HUES64 (cell line): ENCODE results near the gene RAB43.
"Not testable (repeated sequence)": the region's sequence is repeated elsewhere in the genome, so short reads cannot be mapped to it uniquely, and the experiment has no call there.

Experiments
- H3K27ac ChIP-seq: 2 replicates; pipeline ENCODE4 v1.7.0; 2013; ENCODE audit warnings: low read depth, low read length, inconsistent platforms
- H3K27me3 ChIP-seq: 2 replicates; pipeline ENCODE4 v1.6.1; 2013; ENCODE audit warnings: mild to moderate bottlenecking, low read length; ENCODE audit not compliant: insufficient read depth
- H3K36me3 ChIP-seq: 2 replicates; pipeline ENCODE4 v1.6.1; 2013; ENCODE audit warnings: mild to moderate bottlenecking, low read length; ENCODE audit not compliant: insufficient read depth
- H3K4me1 ChIP-seq: 2 replicates; pipeline ENCODE4 v1.6.1; 2013; ENCODE audit warnings: mild to moderate bottlenecking, low read length, moderate library complexity; ENCODE audit not compliant: insufficient read depth
- H3K4me3 ChIP-seq: 2 replicates; pipeline ENCODE4 v1.5.1; 2013; ENCODE audit warnings: mild to moderate bottlenecking, low read length, moderate library complexity
- H3K9ac ChIP-seq: 2 replicates; pipeline ENCODE4 v1.6.1; 2013; ENCODE audit warnings: mild to moderate bottlenecking, low read depth, low read length
- H3K9me3 ChIP-seq: 2 replicates; pipeline ENCODE4 v1.6.1; 2013; ENCODE audit warnings: low read depth, low read length; ENCODE audit not compliant: insufficient read depth
- WGBS: fragments of 150-250, 120-280 bp; methylation state at CpG from one replicate; pipeline ENCODE4 v1.1.7; 2013; ENCODE audit warnings: missing lambda C conversion rate; 5-methylcytosine and 5-hydroxymethylcytosine counted together

RAB43 gene

DNA sequence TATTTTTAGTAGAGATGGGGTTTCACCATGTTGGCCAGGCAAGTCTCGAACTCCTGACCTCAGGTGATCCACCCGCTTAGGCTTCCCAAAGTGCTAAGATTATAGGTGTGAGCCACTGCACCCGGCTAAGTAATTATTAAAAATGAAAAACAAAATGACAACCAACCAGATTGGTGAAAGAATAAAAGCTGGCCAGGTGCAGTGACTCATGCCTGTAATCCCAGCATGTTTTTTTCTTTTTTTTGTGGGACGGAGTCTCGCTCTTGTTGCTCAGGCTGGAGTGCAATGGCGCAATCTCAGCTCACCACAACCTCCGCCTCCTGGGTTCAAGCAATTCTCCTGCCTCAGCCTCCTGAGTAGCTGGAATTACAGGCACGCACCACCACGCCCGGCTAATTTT lies 14.7 kb upstream of the RAB43 start:
- H3K27me3 ChIP-seq, H3K4me3 ChIP-seq, H3K9me3 ChIP-seq, H3K27ac ChIP-seq, H3K9ac ChIP-seq, H3K4me1 ChIP-seq: not testable (repeated sequence)
- H3K36me3 ChIP-seq = peaks cover 51% of the 10 kb centered on the region
- 97% methylated on average over 10 of the region's 10 CpGs for WGBS

DNA sequence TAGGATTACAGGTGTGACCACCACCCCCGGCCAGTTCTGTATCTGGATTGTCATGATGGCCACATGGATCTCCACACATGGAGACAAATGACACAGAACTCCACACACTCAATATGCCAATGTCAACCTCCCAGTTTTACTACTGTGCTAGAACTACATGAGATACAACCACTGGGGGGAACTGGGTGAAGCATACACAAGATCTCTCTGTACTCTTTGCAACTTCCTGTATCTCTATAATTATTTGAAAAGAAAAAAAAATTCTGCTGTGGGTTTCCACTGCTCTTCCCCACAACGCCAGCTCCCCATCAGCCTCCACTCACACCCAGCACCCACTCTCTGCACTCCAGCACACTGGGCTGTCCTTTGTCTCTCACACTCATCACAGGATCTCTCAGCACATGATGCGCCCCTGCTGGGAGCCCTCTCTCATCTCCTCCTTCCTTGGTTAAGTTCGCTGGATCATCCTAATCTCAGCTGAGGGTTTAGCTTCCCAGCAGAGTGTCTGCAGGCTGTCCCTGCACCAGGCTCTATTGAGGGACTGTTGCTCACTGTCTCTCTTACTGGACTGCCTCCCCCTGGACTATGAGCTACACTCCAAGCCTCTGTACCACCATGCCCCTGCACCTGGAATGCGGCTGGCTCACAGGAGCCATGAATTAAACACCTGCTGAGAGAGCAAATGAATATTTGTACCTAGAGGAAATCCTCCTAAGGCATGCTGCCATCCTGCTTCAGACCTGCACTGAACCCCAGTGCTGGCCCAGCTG lies 10.7 kb upstream of the RAB43 start:
- Histone ChIP-seq H3K36me3 (peaks cover 57% of the 10 kb centered on the region), H3K9me3 (no peaks in the 10 kb centered on the region), H3K4me3 (no peak overlapping the region), H3K9ac (no peak overlapping the region), H3K27ac (no peak overlapping the region), H3K27me3 (no peaks in the 10 kb centered on the region), H3K4me1 (no peaks in the 10 kb centered on the region)
- 86% methylated on average over 5 of the region's 5 CpGs for WGBS

DNA sequence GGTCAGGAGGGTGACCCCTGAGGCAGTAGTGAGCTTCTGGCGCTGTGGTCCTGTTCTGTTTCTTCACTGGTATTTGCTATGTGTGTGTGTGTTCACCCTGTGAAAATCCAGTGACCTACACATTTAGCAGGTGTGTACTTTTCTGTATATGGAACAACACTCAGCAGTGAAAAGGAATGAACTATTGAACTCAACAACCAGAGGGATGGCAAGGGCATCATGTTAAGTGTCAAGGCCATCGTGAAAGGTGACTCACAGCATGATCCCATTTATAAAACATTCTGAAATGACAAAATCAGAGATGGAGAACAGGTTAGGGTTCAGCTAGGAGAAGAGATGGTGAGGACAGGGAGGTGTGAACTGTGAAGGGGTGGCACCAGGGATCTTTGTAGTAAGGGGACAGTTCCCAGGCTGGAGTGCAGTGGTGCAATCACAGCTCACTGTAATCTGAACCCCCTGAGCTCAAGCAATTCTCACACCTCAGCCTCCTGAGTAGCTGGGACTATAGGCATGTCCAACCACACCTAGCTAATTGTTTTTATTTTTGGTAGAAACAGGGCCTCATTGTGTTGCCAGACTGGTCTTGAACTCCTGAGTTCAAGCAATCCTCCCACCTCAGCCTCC lies 10.0 kb upstream of the RAB43 start:
- Histone ChIP-seq H3K27me3 (no peaks in the 10 kb centered on the region), H3K9ac (no peak overlapping the region), H3K4me3 (no peak overlapping the region), H3K4me1 (no peaks in the 10 kb centered on the region), H3K9me3 (no peaks in the 10 kb centered on the region), H3K27ac (no peak overlapping the region), H3K36me3 (peaks cover 60% of the 10 kb centered on the region)
- WGBS = 95% methylated on average over 2 of the region's 2 CpGs

DNA sequence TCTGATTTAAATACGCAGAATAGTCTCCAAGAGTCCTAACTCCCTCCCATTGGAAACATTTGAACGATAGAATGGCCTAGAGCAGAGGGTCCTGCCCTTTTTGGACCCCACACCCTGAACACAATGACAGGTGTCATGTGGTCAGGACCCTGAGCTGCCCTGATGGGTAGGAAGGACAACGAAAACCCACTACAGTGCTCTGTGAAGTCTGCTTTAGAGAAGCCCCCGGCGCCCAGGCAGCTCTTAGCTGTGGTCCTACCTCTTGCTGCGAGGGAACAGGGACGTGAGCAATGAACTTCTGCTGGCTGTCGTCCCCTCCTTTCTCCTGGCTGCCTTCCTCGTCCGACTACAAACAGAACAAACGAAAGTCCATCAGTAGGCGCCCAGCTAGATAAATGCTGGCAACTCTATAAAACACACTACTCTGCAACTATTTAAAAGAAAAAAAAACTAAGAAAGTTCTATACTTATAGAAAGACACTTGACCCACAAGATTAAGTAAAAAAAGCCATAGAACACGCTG lies 8.7 kb upstream of the RAB43 start:
- H3K4me1 ChIP-seq = no peaks in the 10 kb centered on the region
- no peaks in the 10 kb centered on the region for H3K9me3 ChIP-seq
- H3K27ac ChIP-seq = no peak overlapping the region
- no peaks in the 10 kb centered on the region for H3K27me3 ChIP-seq
- H3K4me3 ChIP-seq = no peak overlapping the region
- H3K9ac ChIP-seq = no peak overlapping the region
- 93% methylated on average over 12 of the region's 13 CpGs for WGBS
- peaks cover 60% of the 10 kb centered on the region for H3K36me3 ChIP-seq

DNA sequence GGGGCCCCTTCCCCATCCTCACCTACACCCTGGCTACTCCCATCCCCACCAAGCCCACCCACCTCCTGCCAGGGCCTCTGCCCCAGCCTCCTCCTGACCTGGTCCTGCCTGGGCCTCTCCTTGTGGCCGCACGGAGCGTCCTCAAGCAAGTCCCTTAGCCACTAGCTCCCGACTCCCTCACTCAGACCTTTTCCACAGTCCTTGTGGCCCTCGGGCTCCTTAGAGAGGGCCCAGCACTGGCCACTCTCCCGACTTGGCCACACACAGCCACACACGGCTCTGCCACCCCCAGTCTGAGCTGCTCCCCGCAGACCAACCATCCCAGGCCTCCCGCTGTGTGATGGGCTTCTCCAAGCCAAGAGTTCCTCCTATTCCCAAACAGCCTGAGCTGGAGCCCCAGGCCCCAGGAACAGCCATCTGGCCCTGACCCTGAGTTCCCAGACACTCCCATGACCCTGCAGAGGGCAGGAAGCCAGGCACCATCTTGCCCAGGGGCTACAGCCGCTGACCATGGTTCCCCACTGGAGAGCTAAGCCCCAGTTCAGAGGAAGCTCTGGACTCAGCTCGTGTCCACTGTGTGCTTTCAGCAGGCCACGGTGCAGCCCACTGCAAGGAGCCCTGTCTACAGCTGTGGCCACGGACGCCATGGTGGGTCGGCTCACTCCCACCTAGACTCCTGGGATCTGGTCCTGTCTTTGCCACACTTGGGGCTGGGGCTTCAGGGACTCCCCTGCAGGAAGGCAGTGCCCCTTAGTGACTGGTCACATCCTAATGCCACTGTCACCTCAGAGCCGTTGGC lies 7.0 kb upstream of the RAB43 start:
- Histone ChIP-seq H3K4me3 (no peak overlapping the region), H3K36me3 (peaks cover 46% of the 10 kb centered on the region), H3K9ac (no peak overlapping the region), H3K27ac (no peak overlapping the region), H3K4me1 (no peaks in the 10 kb centered on the region), H3K9me3 (no peaks in the 10 kb centered on the region), H3K27me3 (no peaks in the 10 kb centered on the region)
- WGBS = 95% methylated on average over 15 of the region's 16 CpGs

DNA sequence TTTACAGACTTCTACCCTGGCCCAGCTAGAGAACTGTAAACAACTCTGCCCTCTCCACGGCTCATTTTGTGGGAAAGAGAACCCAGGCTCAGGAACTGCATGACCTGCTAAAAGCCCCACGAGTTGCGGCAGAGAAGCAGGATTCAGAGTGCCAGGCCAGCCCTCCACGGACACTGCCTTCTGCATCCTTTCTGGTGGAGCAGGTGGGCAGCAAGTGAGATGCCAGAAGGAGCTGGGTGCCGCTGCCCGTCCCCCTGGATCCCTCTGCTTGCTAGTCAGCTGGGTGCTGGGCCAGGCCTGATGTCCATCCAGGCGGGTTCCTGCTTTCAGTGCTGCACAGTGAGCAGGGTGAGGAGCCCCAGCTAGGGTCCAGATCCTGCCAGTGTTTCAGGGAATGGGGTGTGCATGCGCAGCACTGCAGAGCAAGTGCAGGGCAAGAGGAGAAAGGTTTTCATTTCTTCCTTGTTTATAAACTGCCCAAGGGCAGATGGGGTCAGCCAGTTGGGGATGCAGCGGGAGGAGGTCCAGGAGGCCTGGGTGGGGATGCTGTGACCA lies 5.2 kb upstream of the RAB43 start:
- WGBS = 91% methylated on average over 9 of the region's 9 CpGs
- no peaks in the 10 kb centered on the region for H3K27me3 ChIP-seq
- no peaks in the 10 kb centered on the region for H3K9me3 ChIP-seq
- no peaks in the 10 kb centered on the region for H3K4me1 ChIP-seq
- peaks cover 30% of the 10 kb centered on the region for H3K36me3 ChIP-seq
- no peak overlapping the region for H3K4me3 ChIP-seq
- no peak overlapping the region for H3K27ac ChIP-seq
- H3K9ac ChIP-seq = no peak overlapping the region

DNA sequence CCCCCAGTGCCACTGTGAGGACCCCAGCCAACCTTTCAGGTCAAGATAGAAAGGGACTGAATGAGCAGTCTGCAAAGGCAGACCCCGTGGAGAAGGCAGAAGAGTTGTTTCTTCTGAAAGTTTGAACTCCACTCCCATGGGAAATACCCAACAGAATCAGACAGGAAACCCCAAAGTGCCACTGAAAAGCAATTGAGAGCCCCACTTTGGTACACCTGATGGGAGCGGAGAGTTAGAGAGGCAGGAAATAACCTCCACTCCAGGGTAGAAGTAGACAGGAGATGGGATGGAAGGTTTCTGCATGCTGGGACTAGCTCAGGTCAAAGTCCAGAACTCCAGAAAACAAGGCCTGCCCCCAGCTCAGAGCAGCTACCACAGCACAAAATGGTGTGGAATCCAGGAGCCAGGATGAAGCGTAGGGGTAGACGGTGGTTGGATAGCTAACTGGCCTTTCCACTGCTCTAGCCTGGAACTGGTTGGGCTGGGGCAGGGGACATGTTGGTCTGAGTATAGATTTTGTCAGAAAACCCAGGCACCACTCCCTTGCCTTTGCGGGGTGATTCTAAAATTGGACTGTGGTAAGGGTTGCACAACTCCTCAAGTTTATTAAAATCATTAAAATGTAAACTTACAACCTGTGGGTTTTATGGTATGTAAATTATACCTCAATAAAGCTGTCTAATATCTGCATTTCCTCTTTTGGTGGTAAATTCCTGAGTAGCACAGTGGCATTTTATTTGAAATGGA lies 1.9 kb upstream of the RAB43 start:
- H3K4me1 ChIP-seq = peaks cover 19% of the 10 kb centered on the region
- no peak overlapping the region for H3K27ac ChIP-seq
- H3K36me3 ChIP-seq = peaks cover 6% of the 10 kb centered on the region; the same call in 1 of the 2 replicates
- H3K9ac ChIP-seq = no peak overlapping the region
- WGBS = 92% methylated on average over 4 of the region's 5 CpGs
- H3K9me3 ChIP-seq = no peaks in the 10 kb centered on the region
- no peak overlapping the region for H3K4me3 ChIP-seq
- H3K27me3 ChIP-seq = no peaks in the 10 kb centered on the region

DNA sequence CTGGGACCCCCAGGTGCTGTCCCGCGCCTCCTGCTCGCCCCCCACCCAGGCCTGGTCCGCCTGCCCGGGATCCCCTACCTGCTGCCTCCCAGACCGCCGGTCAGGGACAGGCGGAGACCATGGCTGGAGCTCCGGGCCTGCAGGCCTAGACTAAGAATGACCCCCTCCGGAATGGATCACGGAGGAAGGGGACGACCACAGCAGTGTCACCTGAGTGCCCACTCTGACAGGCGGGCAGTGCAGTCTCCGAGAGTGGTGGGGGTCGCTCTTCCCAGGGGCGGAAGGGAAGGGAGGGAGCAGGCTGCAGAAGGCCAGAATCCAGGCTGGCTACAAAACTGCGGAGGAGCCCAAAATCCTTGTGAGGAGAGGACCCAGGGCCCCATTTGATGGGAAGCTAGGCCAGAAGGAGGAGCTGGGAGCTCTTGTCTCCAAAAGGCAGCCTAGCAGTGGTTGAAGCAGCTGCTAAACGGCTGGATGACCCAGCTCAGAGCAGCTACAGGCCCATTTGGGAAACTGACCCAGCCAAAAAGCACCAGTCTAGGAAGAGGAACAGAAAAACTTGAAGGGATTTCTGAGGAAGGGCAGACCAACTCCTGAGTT lies 908 bp upstream of the RAB43 start:
- no peaks in the 10 kb centered on the region for H3K9me3 ChIP-seq
- H3K9ac ChIP-seq = peak overlapping the region; percentile 20; the same call in 1 of the 2 replicates
- H3K27ac ChIP-seq = no peak overlapping the region
- H3K4me1 ChIP-seq = peaks cover 21% of the 10 kb centered on the region
- H3K27me3 ChIP-seq = no peaks in the 10 kb centered on the region
- H3K36me3 ChIP-seq = peaks cover 12% of the 10 kb centered on the region
- 13% methylated on average over 18 of the region's 18 CpGs for WGBS
- peak overlapping the region; percentile 68 for H3K4me3 ChIP-seq

DNA sequence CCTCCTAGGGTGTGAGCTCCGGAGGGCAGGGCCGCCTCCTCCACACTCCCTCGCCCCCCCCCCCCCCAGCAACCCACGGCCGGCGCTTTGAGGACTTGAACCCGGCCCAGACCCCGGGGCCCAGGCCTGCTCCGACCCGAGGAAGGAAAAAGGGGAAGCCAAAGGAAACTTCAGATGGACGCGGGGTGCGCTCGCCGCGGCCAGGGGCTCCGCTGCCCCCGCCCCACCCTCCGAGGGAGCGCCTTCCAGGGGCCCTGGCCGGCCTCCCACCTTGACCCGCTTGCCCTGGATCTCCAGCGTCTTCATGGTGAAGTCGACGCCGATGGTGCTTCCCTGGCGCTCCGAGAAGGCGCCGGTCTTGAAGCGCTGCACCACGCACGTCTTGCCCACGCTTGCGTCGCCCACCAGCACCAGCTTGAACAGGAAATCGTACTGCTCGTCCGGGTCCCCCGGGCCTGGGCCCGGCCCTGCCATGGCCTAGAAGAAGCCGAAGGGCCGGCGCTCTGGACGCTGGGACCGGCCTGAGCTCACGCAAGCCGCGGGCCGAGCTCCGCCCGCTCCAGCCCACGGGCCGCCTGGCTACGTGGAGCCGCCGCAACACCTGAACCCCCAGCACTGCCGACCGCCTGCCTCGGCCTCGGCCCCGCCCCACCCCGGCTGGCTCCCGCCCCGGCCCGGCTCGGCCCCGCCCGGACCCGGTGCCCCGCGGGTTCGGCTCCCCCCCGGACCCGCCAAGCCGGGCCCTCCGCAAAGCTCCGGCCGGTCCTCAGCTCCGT lies 400 bp downstream of the RAB43 start:
- H3K27me3 ChIP-seq = no peaks in the 10 kb centered on the region
- peaks cover 6% of the 10 kb centered on the region for H3K36me3 ChIP-seq
- H3K27ac ChIP-seq = peak overlapping the region; percentile 77; the same call in 1 of the 2 replicates
- peak overlapping the region; percentile 89 for H3K4me3 ChIP-seq
- H3K9ac ChIP-seq = peak overlapping the region; percentile 63
- WGBS = under 1% methylated on average over 79 of the region's 80 CpGs
- H3K4me1 ChIP-seq = peaks cover 33% of the 10 kb centered on the region
- no peaks in the 10 kb centered on the region for H3K9me3 ChIP-seq
